ENCODE data around the gene DNAJC5. TPM values are rescaled to one million over a fixed set of nuclear protein-coding genes. Genes with fewer than 3 reads are reported as not detected.
"Not testable (repeated sequence)": the region's sequence is repeated elsewhere in the genome, so short reads cannot be mapped to it uniquely, and the experiment has no call there.

The DNAJC5 gene
- total RNA-seq, 2 donors from 2014 or later, result 32.9 to 44.2 TPM

- H3K9me3 ChIP-seq, result no peaks in the 10 kb centered on the region
- intact Hi-C loops (cut with DNase I), result no loop called here
- no peak for TF ChIP-seq CTCF (IDR thresholded peaks at IDR 0.05)
- TF ChIP-seq POLR2A (IDR thresholded peaks at IDR 0.05), result no peak
- 96% methylated on average over 9 to 12 of the region's 23 CpGs for WGBS, 2 donors
- no peak for DNase-seq
- H3K27ac ChIP-seq, result no peak overlapping the region
- H3K4me1 ChIP-seq, result peaks cover 11% of the 10 kb centered on the region
- H3K4me3 ChIP-seq, result no peak overlapping the region
- peaks cover 0 to 5% of the 10 kb centered on the region in 2 donors for H3K36me3 ChIP-seq (replicated peaks in 1 of 2; ENCODE audit: insufficient read depth in 1 of 2, low read depth in 2 of 2)
- no peak for ATAC-seq
- no peaks in the 10 kb centered on the region for H3K27me3 ChIP-seq
Measured at GRCh38 chr20:63920226-63920625, 25.3 kb downstream of the DNAJC5 start.

- TF ChIP-seq POLR2A (IDR thresholded peaks at IDR 0.05) (no peak), CTCF (IDR thresholded peaks at IDR 0.05) (no peak)
- Histone ChIP-seq H3K9me3 (no peaks in the 10 kb centered on the region), H3K27ac (no peak overlapping the region), H3K4me1 (no peaks in the 10 kb centered on the region), H3K4me3 (no peak overlapping the region), H3K36me3 (replicated peaks in 1 of 2; ENCODE audit: insufficient read depth in 1 of 2, low read depth in 2 of 2) (peaks cover 3 to 6% of the 10 kb centered on the region in 2 donors), H3K27me3 (no peaks in the 10 kb centered on the region)
- WGBS, 2 donors, result 78 to 82% methylated on average over 8 of the region's 8 CpGs
- DNase-seq (no peak), ATAC-seq (no peak)
- intact Hi-C loops (cut with DNase I), result no loop called here
Measured at GRCh38 chr20:63923651-63924050, 28.7 kb downstream of the DNAJC5 start.

GRCh38 chr20:63924241-63924640 is 29.3 kb downstream of the DNAJC5 start:
- ATAC-seq, result no peak
- H3K36me3 ChIP-seq (replicated peaks in 1 of 2; ENCODE audit: insufficient read depth in 1 of 2, low read depth in 2 of 2), result peaks cover 6 to 10% of the 10 kb centered on the region in 2 donors
- WGBS, 2 donors, result 69 to 82% methylated on average over 9 of the region's 9 CpGs
- no peak overlapping the region for H3K4me3 ChIP-seq
- intact Hi-C loops (cut with DNase I), result no loop called here
- H3K9me3 ChIP-seq, result no peaks in the 10 kb centered on the region
- TF ChIP-seq CTCF (IDR thresholded peaks at IDR 0.05), result no peak
- DNase-seq, result no peak
- no peak overlapping the region for H3K27ac ChIP-seq
- no peaks in the 10 kb centered on the region for H3K4me1 ChIP-seq
- no peaks in the 10 kb centered on the region for H3K27me3 ChIP-seq

- no peak overlapping the region for H3K27ac ChIP-seq
- H3K9me3 ChIP-seq, result no peaks in the 10 kb centered on the region
- H3K4me1 ChIP-seq, result no peaks in the 10 kb centered on the region
- WGBS, 2 donors, result 54 to 62% methylated on average over 8 of the region's 8 CpGs
- no peaks in the 10 kb centered on the region for H3K27me3 ChIP-seq
- intact Hi-C loops (cut with DNase I), result no loop called here
- ATAC-seq (no peak), DNase-seq (no peak)
- peaks cover 8 to 19% of the 10 kb centered on the region in 2 donors for H3K36me3 ChIP-seq (replicated peaks in 1 of 2; ENCODE audit: insufficient read depth in 1 of 2, low read depth in 2 of 2)
- H3K4me3 ChIP-seq, result no peak overlapping the region
- no peak for TF ChIP-seq POLR2A (IDR thresholded peaks at IDR 0.05)
- TF ChIP-seq CTCF (IDR thresholded peaks at IDR 0.05), result no peak
Measured at GRCh38 chr20:63926298-63926697, 31.4 kb downstream of the DNAJC5 start.

GRCh38 chr20:63929071-63929470 is 34.1 kb downstream of the DNAJC5 start:
- no peak for DNase-seq
- Histone ChIP-seq H3K27me3 (no peaks in the 10 kb centered on the region), H3K36me3 (replicated peaks in 1 of 2; ENCODE audit: insufficient read depth in 1 of 2, low read depth in 2 of 2) (peaks cover 19 to 27% of the 10 kb centered on the region in 2 donors), H3K4me1 (no peaks in the 10 kb centered on the region), H3K4me3 (no peak overlapping the region), H3K9me3 (no peaks in the 10 kb centered on the region), H3K27ac (no peak overlapping the region)
- no peak for ATAC-seq
- intact Hi-C loops (cut with DNase I), result no loop called here
- no peak for TF ChIP-seq CTCF (IDR thresholded peaks at IDR 0.05)
- no peak for TF ChIP-seq POLR2A (IDR thresholded peaks at IDR 0.05)
- WGBS, 2 donors, result 96 to 97% methylated on average over 17 to 26 of the region's 26 CpGs

- H3K4me3 ChIP-seq; ATAC-seq; DNase-seq; H3K9me3 ChIP-seq; intact Hi-C loops (cut with DNase I); H3K27me3 ChIP-seq; H3K4me1 ChIP-seq; H3K27ac ChIP-seq: not testable (repeated sequence)
- WGBS, 2 donors, result 95 to 97% methylated on average over 25 to 31 of the region's 31 CpGs
- peaks cover 19 to 27% of the 10 kb centered on the region in 2 donors for H3K36me3 ChIP-seq (replicated peaks in 1 of 2; ENCODE audit: insufficient read depth in 1 of 2, low read depth in 2 of 2)
Measured at GRCh38 chr20:63929473-63929883, 34.6 kb downstream of the DNAJC5 start.

Data from body of pancreas (tissue), 4 donors.